Central memory CD8-positive, alpha-beta T cell (primary cell): ENCODE results near the gene CDC25A.
"Not testable (repeated sequence)": the region's sequence is repeated elsewhere in the genome, so short reads cannot be mapped to it uniquely, and the experiment has no call there.

ENCODE experiments used
- ATAC-seq: fragments of 150-1000 bp; cut with Tn5 transposase; replicated peaks from 2 replicates; pipeline ENCODE4 v1.10.0; 2022; ENCODE audit warnings: mild to moderate bottlenecking, moderate FRiP score, moderate number of reproducible peaks; ENCODE audit not compliant: poor library complexity, severe bottlenecking; ENCODE audit errors: extremely low read depth
- DNase-seq, 2 donors: peaks; one replicate each; pipeline ENCODE4 v3.0.0; 2021; ENCODE audit warnings: low spot score in 2 of 2
- H3K27ac Mint-ChIP-seq: one replicate; pipeline ENCODE4 v1.8.0; 2022; ENCODE audit warnings: low read depth, mild to moderate bottlenecking, moderate library complexity, mixed read lengths
- H3K27me3 Mint-ChIP-seq: one replicate; pipeline ENCODE4 v1.8.0; 2022; ENCODE audit warnings: mixed read lengths
- H3K36me3 Mint-ChIP-seq: one replicate; pipeline ENCODE4 v1.8.0; 2022; ENCODE audit warnings: mild to moderate bottlenecking, moderate library complexity, mixed read lengths; ENCODE audit not compliant: insufficient read depth
- H3K4me1 Mint-ChIP-seq: one replicate; pipeline ENCODE4 v1.8.0; 2022; ENCODE audit warnings: mixed read lengths
- H3K4me3 Mint-ChIP-seq: one replicate; pipeline ENCODE4 v1.8.0; 2022; ENCODE audit warnings: mild to moderate bottlenecking, moderate library complexity, mixed read lengths
- H3K9me3 Mint-ChIP-seq: one replicate; pipeline ENCODE4 v1.8.0; 2022; ENCODE audit warnings: mixed read lengths

CDC25A gene

GRCh38 chr3:48129921-48130320, 58.3 kb downstream of the CDC25A start:
- DNase-seq = no peak
- H3K36me3 Mint-ChIP-seq = peaks cover 2% of the 10 kb centered on the region
- no peaks in the 10 kb centered on the region for H3K9me3 Mint-ChIP-seq
- H3K4me3 Mint-ChIP-seq = no peak overlapping the region
- H3K27me3 Mint-ChIP-seq = no peaks in the 10 kb centered on the region
- no peak overlapping the region for H3K27ac Mint-ChIP-seq
- H3K4me1 Mint-ChIP-seq = no peaks in the 10 kb centered on the region
- no peak for ATAC-seq

- H3K27me3 Mint-ChIP-seq = no peaks in the 10 kb centered on the region
- DNase-seq (no peak), ATAC-seq (no peak)
- no peaks in the 10 kb centered on the region for H3K9me3 Mint-ChIP-seq
- H3K4me3 Mint-ChIP-seq = no peak overlapping the region
- peaks cover 2% of the 10 kb centered on the region for H3K36me3 Mint-ChIP-seq
- H3K4me1 Mint-ChIP-seq = no peaks in the 10 kb centered on the region
- no peak overlapping the region for H3K27ac Mint-ChIP-seq
Measured at GRCh38 chr3:48128774-48129173, 59.4 kb downstream of the CDC25A start.

- ATAC-seq = no peak
- no peaks in the 10 kb centered on the region for H3K9me3 Mint-ChIP-seq
Measured at GRCh38 chr3:48125886-48126622, 62.2 kb downstream of the CDC25A start.

GRCh38 chr3:48125013-48125705, 63.1 kb downstream of the CDC25A start:
- no peak overlapping the region for H3K27ac Mint-ChIP-seq
- no peaks in the 10 kb centered on the region for H3K9me3 Mint-ChIP-seq
- H3K4me3 Mint-ChIP-seq = no peak overlapping the region
- DNase-seq (no peak), ATAC-seq (no peak)
- peaks cover 2% of the 10 kb centered on the region for H3K36me3 Mint-ChIP-seq
- no peaks in the 10 kb centered on the region for H3K27me3 Mint-ChIP-seq
- H3K4me1 Mint-ChIP-seq = no peaks in the 10 kb centered on the region

More at GRCh38 chr3:48125886-48126622, 62.2 kb downstream of the CDC25A start:
- H3K27ac Mint-ChIP-seq = no peak overlapping the region
- H3K27me3 Mint-ChIP-seq = no peaks in the 10 kb centered on the region
- DNase-seq = no peak
- no peaks in the 10 kb centered on the region for H3K4me1 Mint-ChIP-seq
- no peak overlapping the region for H3K4me3 Mint-ChIP-seq
- peaks cover 2% of the 10 kb centered on the region for H3K36me3 Mint-ChIP-seq

- Mint-ChIP-seq H3K27me3 (no peaks in the 10 kb centered on the region), H3K4me3 (no peak overlapping the region), H3K4me1 (no peaks in the 10 kb centered on the region), H3K27ac (no peak overlapping the region), H3K9me3 (no peaks in the 10 kb centered on the region), H3K36me3 (peaks cover 2% of the 10 kb centered on the region)
- ATAC-seq (no peak), DNase-seq (no peak)
Measured at GRCh38 chr3:48123346-48123745, 64.9 kb downstream of the CDC25A start.

GRCh38 chr3:48122504-48122903, 65.7 kb downstream of the CDC25A start:
- ATAC-seq = no peak
- no peak overlapping the region for H3K27ac Mint-ChIP-seq
- no peaks in the 10 kb centered on the region for H3K9me3 Mint-ChIP-seq

GRCh38 chr3:48120223-48120622, 68.0 kb downstream of the CDC25A start:
- H3K27me3 Mint-ChIP-seq = no peaks in the 10 kb centered on the region
- H3K4me3 Mint-ChIP-seq = no peak overlapping the region
- no peaks in the 10 kb centered on the region for H3K36me3 Mint-ChIP-seq
- no peak for DNase-seq
- no peaks in the 10 kb centered on the region for H3K9me3 Mint-ChIP-seq
- no peak overlapping the region for H3K27ac Mint-ChIP-seq
- no peak for ATAC-seq
- H3K4me1 Mint-ChIP-seq = no peaks in the 10 kb centered on the region

More at GRCh38 chr3:48122504-48122903, 65.7 kb downstream of the CDC25A start:
- H3K4me3 Mint-ChIP-seq = no peak overlapping the region
- no peaks in the 10 kb centered on the region for H3K4me1 Mint-ChIP-seq
- H3K27me3 Mint-ChIP-seq = no peaks in the 10 kb centered on the region
- DNase-seq = no peak
- H3K36me3 Mint-ChIP-seq = no peaks in the 10 kb centered on the region

- Mint-ChIP-seq H3K27ac (no peak overlapping the region), H3K9me3 (no peaks in the 10 kb centered on the region), H3K4me3 (no peak overlapping the region), H3K27me3 (no peaks in the 10 kb centered on the region), H3K36me3 (no peaks in the 10 kb centered on the region), H3K4me1 (no peaks in the 10 kb centered on the region)
- ATAC-seq (no peak), DNase-seq (no peak)
Measured at GRCh38 chr3:48119505-48120193, 68.6 kb downstream of the CDC25A start.

- H3K4me3 Mint-ChIP-seq = no peak overlapping the region
- no peaks in the 10 kb centered on the region for H3K27me3 Mint-ChIP-seq
- ATAC-seq = no peak
- H3K4me1 Mint-ChIP-seq = no peaks in the 10 kb centered on the region
- no peaks in the 10 kb centered on the region for H3K36me3 Mint-ChIP-seq
- no peak for DNase-seq
- H3K9me3 Mint-ChIP-seq = no peaks in the 10 kb centered on the region
- no peak overlapping the region for H3K27ac Mint-ChIP-seq
Measured at GRCh38 chr3:48118928-48119327, 69.3 kb downstream of the CDC25A start.

- ATAC-seq = no peak
- Mint-ChIP-seq H3K36me3 (no peaks in the 10 kb centered on the region), H3K9me3 (no peaks in the 10 kb centered on the region), H3K27ac (no peak overlapping the region), H3K4me3 (no peak overlapping the region), H3K4me1 (no peaks in the 10 kb centered on the region), H3K27me3 (no peaks in the 10 kb centered on the region)
- no peak for DNase-seq
Measured at GRCh38 chr3:48118322-48118721, 69.9 kb downstream of the CDC25A start.

- H3K4me3 Mint-ChIP-seq = peak overlapping the region; percentile 64
- peak overlapping the region; percentile 91 for H3K27ac Mint-ChIP-seq
- ATAC-seq (no peak), DNase-seq (no peak)
- H3K27me3 Mint-ChIP-seq = no peaks in the 10 kb centered on the region
- H3K4me1 Mint-ChIP-seq = peaks cover 11% of the 10 kb centered on the region
- H3K9me3 Mint-ChIP-seq = no peaks in the 10 kb centered on the region
- no peaks in the 10 kb centered on the region for H3K36me3 Mint-ChIP-seq
Measured at GRCh38 chr3:48112813-48113212, 75.4 kb downstream of the CDC25A start.

- H3K9me3 Mint-ChIP-seq, H3K36me3 Mint-ChIP-seq, H3K27me3 Mint-ChIP-seq: not testable (repeated sequence)
- H3K27ac Mint-ChIP-seq = peak overlapping the region; percentile 91
- DNase-seq = peak in 1 of 2 donors; percentile 40
- H3K4me1 Mint-ChIP-seq = peaks cover 11% of the 10 kb centered on the region
- peak; percentile 92 for ATAC-seq
- peak overlapping the region; percentile 64 for H3K4me3 Mint-ChIP-seq
Measured at GRCh38 chr3:48112108-48112791, 76.0 kb downstream of the CDC25A start.
